Activated naive CD4-positive, alpha-beta T cell treated with anti-CD3 and anti-CD28 coated beads, Interleukin-2, amount 10 ng/mL, durations not matched to agents 7 days and 5 days (primary cell): ENCODE results near the gene CDYL2.

Source experiments
- CTCF ChIA-PET: fragments of 350-600 bp; sonication (Branson Sonifier 250); formaldehyde crosslinking; loops from one replicate; lab custom pipeline; 2021; ENCODE audit warnings: antibody characterized with exemption; lab: Charles Lee
- DNase-seq: peaks from one replicate; pipeline ENCODE4 v3.0.0-alpha.2; 2020
- H3K27ac Mint-ChIP-seq: one replicate; pipeline ENCODE4 v1.8.0; 2021; ENCODE audit warnings: mild to moderate bottlenecking, moderate library complexity, mixed read lengths
- H3K27me3 Mint-ChIP-seq: one replicate; pipeline ENCODE4 v1.8.0; 2021; ENCODE audit warnings: mild to moderate bottlenecking, mixed read lengths
- H3K36me3 Mint-ChIP-seq: one replicate; pipeline ENCODE4 v1.8.0; 2021; ENCODE audit warnings: mixed read lengths
- H3K4me1 Mint-ChIP-seq: one replicate; pipeline ENCODE4 v1.8.0; 2021; ENCODE audit warnings: mixed read lengths
- H3K4me3 Mint-ChIP-seq: one replicate; pipeline ENCODE4 v1.8.0; 2021; ENCODE audit warnings: mild to moderate bottlenecking, moderate library complexity, mixed read lengths
- H3K9me3 Mint-ChIP-seq: one replicate; pipeline ENCODE4 v1.8.0; 2021; ENCODE audit warnings: mixed read lengths

The CDYL2 gene

GRCh38 chr16:80620736-80621605 is 183.4 kb downstream of the CDYL2 start:
- Mint-ChIP-seq H3K4me3 (no peak overlapping the region), H3K9me3 (peaks cover 5% of the 10 kb centered on the region), H3K27me3 (no peaks in the 10 kb centered on the region), H3K4me1 (no peaks in the 10 kb centered on the region), H3K27ac (no peak overlapping the region), H3K36me3 (peaks cover 27% of the 10 kb centered on the region)
- CTCF ChIA-PET = no interaction called here
- DNase-seq = no peak

GRCh38 chr16:80619824-80620223 is 184.6 kb downstream of the CDYL2 start:
- no peaks in the 10 kb centered on the region for H3K27me3 Mint-ChIP-seq
- H3K4me3 Mint-ChIP-seq = no peak overlapping the region
- H3K4me1 Mint-ChIP-seq = no peaks in the 10 kb centered on the region
- peaks cover 32% of the 10 kb centered on the region for H3K36me3 Mint-ChIP-seq
- CTCF ChIA-PET = no interaction called here
- H3K9me3 Mint-ChIP-seq = peaks cover 12% of the 10 kb centered on the region
- no peak for DNase-seq
- no peak overlapping the region for H3K27ac Mint-ChIP-seq

GRCh38 chr16:80618862-80619648 is 185.3 kb downstream of the CDYL2 start:
- Mint-ChIP-seq H3K4me3 (no peak overlapping the region), H3K27me3 (no peaks in the 10 kb centered on the region), H3K9me3 (peaks cover 9% of the 10 kb centered on the region), H3K27ac (no peak overlapping the region), H3K4me1 (no peaks in the 10 kb centered on the region), H3K36me3 (peaks cover 29% of the 10 kb centered on the region)
- CTCF ChIA-PET = interaction anchor here (1.1 kb wide), 1 partner anchor 92 kb away, joined by 3 read pairs; no protein-coding TSS in a partner anchor
- DNase-seq = no peak

GRCh38 chr16:80616362-80616761 is 188.0 kb downstream of the CDYL2 start:
- H3K9me3 Mint-ChIP-seq = peaks cover 9% of the 10 kb centered on the region
- no peaks in the 10 kb centered on the region for H3K4me1 Mint-ChIP-seq
- no peak overlapping the region for H3K27ac Mint-ChIP-seq
- no peaks in the 10 kb centered on the region for H3K27me3 Mint-ChIP-seq
- DNase-seq = no peak
- peaks cover 41% of the 10 kb centered on the region for H3K36me3 Mint-ChIP-seq
- CTCF ChIA-PET = no interaction called here
- H3K4me3 Mint-ChIP-seq = no peak overlapping the region

- CTCF ChIA-PET = no interaction called here
- H3K9me3 Mint-ChIP-seq = peaks cover 9% of the 10 kb centered on the region
- H3K27ac Mint-ChIP-seq = no peak overlapping the region
- DNase-seq = no peak
- H3K4me1 Mint-ChIP-seq = no peaks in the 10 kb centered on the region
- no peak overlapping the region for H3K4me3 Mint-ChIP-seq
- no peaks in the 10 kb centered on the region for H3K27me3 Mint-ChIP-seq
- H3K36me3 Mint-ChIP-seq = peaks cover 46% of the 10 kb centered on the region
Observed at GRCh38 chr16:80615735-80616134, 188.7 kb downstream of the CDYL2 start.

GRCh38 chr16:80614908-80615671 is 189.3 kb downstream of the CDYL2 start:
- Mint-ChIP-seq H3K27me3 (no peaks in the 10 kb centered on the region), H3K27ac (no peak overlapping the region), H3K36me3 (peaks cover 49% of the 10 kb centered on the region), H3K4me1 (no peaks in the 10 kb centered on the region), H3K9me3 (peaks cover 9% of the 10 kb centered on the region), H3K4me3 (no peak overlapping the region)
- CTCF ChIA-PET = interaction anchor here (0.7 kb wide), 1 partner anchor 33 kb away, joined by 3 read pairs; no protein-coding TSS in a partner anchor
- no peak for DNase-seq

GRCh38 chr16:80612461-80613017 is 191.9 kb downstream of the CDYL2 start:
- Mint-ChIP-seq H3K9me3 (peaks cover 9% of the 10 kb centered on the region), H3K4me1 (peaks cover 3% of the 10 kb centered on the region), H3K27ac (no peak overlapping the region), H3K36me3 (peaks cover 62% of the 10 kb centered on the region), H3K4me3 (no peak overlapping the region), H3K27me3 (no peaks in the 10 kb centered on the region)
- CTCF ChIA-PET = no interaction called here
- no peak for DNase-seq

GRCh38 chr16:80611930-80612327 is 192.5 kb downstream of the CDYL2 start:
- peaks cover 3% of the 10 kb centered on the region for H3K4me1 Mint-ChIP-seq
- peaks cover 67% of the 10 kb centered on the region for H3K36me3 Mint-ChIP-seq
- no peak overlapping the region for H3K27ac Mint-ChIP-seq
- CTCF ChIA-PET = no interaction called here
- DNase-seq = no peak
- H3K9me3 Mint-ChIP-seq = peaks cover 12% of the 10 kb centered on the region
- H3K4me3 Mint-ChIP-seq = no peak overlapping the region
- H3K27me3 Mint-ChIP-seq = no peaks in the 10 kb centered on the region

- Mint-ChIP-seq H3K27ac (no peak overlapping the region), H3K9me3 (peaks cover 18% of the 10 kb centered on the region), H3K4me3 (no peak overlapping the region), H3K36me3 (peaks cover 73% of the 10 kb centered on the region), H3K4me1 (peaks cover 9% of the 10 kb centered on the region), H3K27me3 (no peaks in the 10 kb centered on the region)
- DNase-seq = no peak
- CTCF ChIA-PET = no interaction called here
Observed at GRCh38 chr16:80611171-80611929, 193.0 kb downstream of the CDYL2 start.

GRCh38 chr16:80610481-80611156 is 193.8 kb downstream of the CDYL2 start:
- DNase-seq = no peak
- Mint-ChIP-seq H3K27ac (peak overlapping the region; percentile 64), H3K36me3 (peaks cover 71% of the 10 kb centered on the region), H3K4me3 (no peak overlapping the region), H3K9me3 (peaks cover 17% of the 10 kb centered on the region), H3K27me3 (no peaks in the 10 kb centered on the region), H3K4me1 (peaks cover 17% of the 10 kb centered on the region)
- CTCF ChIA-PET = interaction anchor here (0.6 kb wide), 1 partner anchor 46 kb away, joined by 4 read pairs; no protein-coding TSS in a partner anchor

GRCh38 chr16:80608946-80609345 is 195.5 kb downstream of the CDYL2 start:
- CTCF ChIA-PET = interaction anchor here (0.8 to 0.9 kb wide), 2 partner anchors 82 to 84 kb away, joined by 3 read pairs; no protein-coding TSS in a partner anchor
- Mint-ChIP-seq H3K27me3 (no peaks in the 10 kb centered on the region), H3K9me3 (peaks cover 12% of the 10 kb centered on the region), H3K27ac (no peak overlapping the region), H3K36me3 (peaks cover 67% of the 10 kb centered on the region), H3K4me1 (peaks cover 17% of the 10 kb centered on the region), H3K4me3 (no peak overlapping the region)
- DNase-seq = no peak

GRCh38 chr16:80607204-80607603 is 197.2 kb downstream of the CDYL2 start:
- DNase-seq = no peak
- H3K27me3 Mint-ChIP-seq = no peaks in the 10 kb centered on the region
- CTCF ChIA-PET = interaction anchor here (0.5 kb wide), 1 partner anchor 63 kb away, joined by 3 read pairs; no protein-coding TSS in a partner anchor
- peaks cover 17% of the 10 kb centered on the region for H3K4me1 Mint-ChIP-seq
- H3K9me3 Mint-ChIP-seq = peaks cover 12% of the 10 kb centered on the region
- H3K27ac Mint-ChIP-seq = no peak overlapping the region
- no peak overlapping the region for H3K4me3 Mint-ChIP-seq
- peaks cover 69% of the 10 kb centered on the region for H3K36me3 Mint-ChIP-seq
